AG10803 (cell line): Measurements from ENCODE around the gene CTNND2.

ENCODE experiments used
- DNase-seq: peaks from one replicate; pipeline ENCODE4 v3.0.0; 2010; ENCODE audit warnings: low read depth
- H3K4me3 ChIP-seq: 2 replicates; pipeline ENCODE4 v1.5.1; 2011; ENCODE audit warnings: mild to moderate bottlenecking, low read length, control low read depth
- CTCF ChIP-seq: conservative IDR thresholded peaks from 2 replicates; pipeline ENCODE4 v1.5.1; 2011; ENCODE audit warnings: mild to moderate bottlenecking, low read length, control low read depth, inconsistent platforms

CTNND2 gene

GRCh38 chr5:11177999-11178711 is 726.1 kb downstream of the CTNND2 start:
- DNase-seq = no peak
- TF ChIP-seq CTCF = no peak
- H3K4me3 ChIP-seq = no peak overlapping the region

- DNase-seq = no peak
- no peak overlapping the region for H3K4me3 ChIP-seq
- TF ChIP-seq CTCF = no peak
Measured at GRCh38 chr5:11174591-11174990, 729.7 kb downstream of the CTNND2 start.

- no peak for DNase-seq
- no peak overlapping the region for H3K4me3 ChIP-seq
- no peak for TF ChIP-seq CTCF
Measured at GRCh38 chr5:11172484-11172883, 731.8 kb downstream of the CTNND2 start.

- no peak overlapping the region for H3K4me3 ChIP-seq
- no peak for TF ChIP-seq CTCF
Measured at GRCh38 chr5:11171236-11171635, 733.0 kb downstream of the CTNND2 start.

GRCh38 chr5:11166923-11167322 is 737.3 kb downstream of the CTNND2 start:
- no peak for DNase-seq
- H3K4me3 ChIP-seq = no peak overlapping the region
- no peak for TF ChIP-seq CTCF

More at GRCh38 chr5:11171236-11171635, 733.0 kb downstream of the CTNND2 start:
- DNase-seq = no peak

- no peak for TF ChIP-seq CTCF
- no peak overlapping the region for H3K4me3 ChIP-seq
- no peak for DNase-seq
Measured at GRCh38 chr5:11164531-11165294, 739.5 kb downstream of the CTNND2 start.

GRCh38 chr5:11157132-11157531 is 747.1 kb downstream of the CTNND2 start:
- DNase-seq = no peak
- no peak overlapping the region for H3K4me3 ChIP-seq
- no peak for TF ChIP-seq CTCF
